GM19397 (cell line): Measurements from ENCODE around the gene FCGR3A.
"Not testable (repeated sequence)": the region's sequence is repeated elsewhere in the genome, so short reads cannot be mapped to it uniquely, and the experiment has no call there.

Experiments used
- ATAC-seq: cut with Tn5 transposase; IDR thresholded peaks from one replicate; pipeline ENCODE4 v1.9.1; 2021; ENCODE audit warnings: mild to moderate bottlenecking, moderate library complexity; ENCODE audit not compliant: unreplicated experiment

The FCGR3A gene

DNA sequence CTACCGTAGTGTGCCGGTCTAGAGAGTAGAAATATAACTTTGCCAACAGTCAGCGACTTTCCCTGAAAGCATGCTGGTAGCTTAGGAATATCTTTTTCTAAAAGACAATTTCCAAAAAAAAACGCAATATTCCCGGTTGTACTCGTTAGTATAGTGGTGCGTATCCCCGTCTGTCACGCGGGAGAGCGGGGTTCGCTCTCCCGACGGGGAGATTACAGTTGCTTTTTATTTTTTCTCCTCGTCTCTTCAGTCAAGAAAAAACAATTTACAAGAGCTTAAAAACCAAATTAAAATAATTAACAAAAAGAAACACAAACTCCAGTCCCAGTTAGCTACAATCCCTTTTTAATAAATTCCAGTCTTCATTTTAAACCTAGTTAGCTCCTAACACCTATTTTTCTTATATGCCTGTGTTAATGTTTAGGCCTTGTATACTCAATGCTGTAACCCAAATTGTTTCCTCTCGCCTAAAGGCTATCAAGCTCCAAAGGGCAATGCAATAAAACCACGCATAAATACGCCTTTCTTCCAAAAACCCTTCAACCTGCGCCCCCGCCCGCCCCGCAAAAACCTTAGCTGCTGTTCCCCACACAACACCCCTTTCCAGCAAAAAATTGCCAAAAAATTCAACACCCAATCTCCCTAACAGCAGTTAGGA lies 17.5 kb downstream of the FCGR3A start:
- ATAC-seq: no peak

DNA sequence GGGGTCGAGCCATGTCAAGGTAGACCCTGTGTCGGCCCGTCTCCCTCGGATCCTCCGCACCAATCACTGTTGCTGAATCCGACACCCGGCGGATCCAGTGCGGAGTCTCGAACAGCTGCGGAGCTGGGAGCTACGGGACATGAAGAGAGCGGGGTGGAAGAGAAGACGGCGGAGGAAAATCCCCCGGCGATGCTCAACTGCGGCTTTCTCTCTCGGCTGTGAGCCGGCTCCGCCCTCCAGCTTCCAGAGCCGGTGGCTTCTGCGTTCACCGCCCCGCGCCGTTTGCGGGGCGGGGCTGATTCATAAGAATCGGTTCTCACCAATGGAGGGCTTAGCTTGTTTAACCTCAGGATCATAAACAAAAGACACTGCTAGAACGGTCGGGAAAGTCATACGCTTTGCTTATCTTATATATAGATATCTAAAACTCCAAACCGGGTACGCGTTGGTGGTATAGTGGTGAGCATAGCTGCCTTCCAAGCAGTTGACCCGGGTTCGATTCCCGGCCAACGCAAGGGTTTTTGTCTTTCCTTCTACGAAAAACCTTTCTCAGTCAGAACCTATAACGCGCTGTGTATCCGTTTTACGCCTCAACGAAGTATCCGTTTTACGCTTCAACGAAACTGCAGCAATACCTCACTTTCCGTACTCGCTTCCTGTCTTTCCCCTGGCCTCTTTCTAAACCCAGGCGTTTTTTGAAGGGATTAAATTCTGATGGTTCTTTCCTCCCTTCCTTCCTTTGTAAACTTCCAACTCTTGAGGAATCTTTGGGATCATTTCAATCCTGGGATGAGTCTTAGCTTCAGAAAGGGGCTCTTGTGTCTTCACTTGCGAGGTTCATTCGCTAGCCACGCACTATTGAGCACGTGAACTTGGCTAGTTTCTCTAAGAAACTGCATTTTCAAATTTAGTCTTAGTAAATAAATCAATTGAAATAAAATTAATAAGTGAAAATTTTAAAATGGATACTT lies 18.7 kb downstream of the FCGR3A start:
- ATAC-seq: peak; percentile 59

GRCh38 chr1:161530158-161530557 lies 19.5 kb downstream of the FCGR3A start:
- peak; percentile 40 for ATAC-seq

GRCh38 chr1:161529463-161530104 lies 20.0 kb downstream of the FCGR3A start:
- ATAC-seq: not testable (repeated sequence)

DNA sequence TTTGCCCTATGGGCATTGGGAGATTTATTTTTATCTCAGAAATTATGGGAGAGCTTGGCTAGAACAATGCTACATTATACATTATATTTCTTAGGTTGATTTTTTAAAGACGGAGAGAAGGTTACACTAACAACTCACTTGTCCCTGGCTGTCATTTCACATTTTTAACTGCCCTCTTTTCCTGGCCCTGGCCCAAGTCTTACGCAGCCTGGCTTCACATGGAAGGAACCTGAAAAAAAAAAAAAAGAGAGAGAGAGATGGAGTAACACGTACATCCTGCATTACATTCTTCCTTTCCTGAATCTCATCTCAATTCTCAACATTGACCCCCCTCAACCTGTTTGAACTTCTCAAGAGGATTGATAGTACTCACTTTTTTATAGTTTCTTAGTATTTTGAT lies 21.1 kb downstream of the FCGR3A start:
- ATAC-seq: not testable (repeated sequence)

DNA sequence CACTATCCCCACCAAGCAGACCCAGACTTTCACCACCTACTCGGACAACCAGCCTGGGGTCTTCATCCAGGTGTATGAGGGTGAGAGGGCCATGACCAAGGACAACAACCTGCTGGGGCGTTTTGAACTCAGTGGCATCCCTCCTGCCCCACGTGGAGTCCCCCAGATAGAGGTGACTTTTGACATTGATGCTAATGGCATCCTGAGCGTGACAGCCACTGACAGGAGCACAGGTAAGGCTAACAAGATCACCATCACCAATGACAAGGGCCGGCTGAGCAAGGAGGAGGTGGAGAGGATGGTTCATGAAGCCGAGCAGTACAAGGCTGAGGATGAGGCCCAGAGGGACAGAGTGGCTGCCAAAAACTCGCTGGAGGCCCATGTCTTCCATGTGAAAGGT lies 23.7 kb downstream of the FCGR3A start:
- ATAC-seq: not testable (repeated sequence)

- ATAC-seq: not testable (repeated sequence)
Measured at GRCh38 chr1:161525321-161525720, 24.3 kb downstream of the FCGR3A start.

- ATAC-seq: peak; percentile 13
Measured at GRCh38 chr1:161524742-161525291, 24.8 kb downstream of the FCGR3A start.

DNA sequence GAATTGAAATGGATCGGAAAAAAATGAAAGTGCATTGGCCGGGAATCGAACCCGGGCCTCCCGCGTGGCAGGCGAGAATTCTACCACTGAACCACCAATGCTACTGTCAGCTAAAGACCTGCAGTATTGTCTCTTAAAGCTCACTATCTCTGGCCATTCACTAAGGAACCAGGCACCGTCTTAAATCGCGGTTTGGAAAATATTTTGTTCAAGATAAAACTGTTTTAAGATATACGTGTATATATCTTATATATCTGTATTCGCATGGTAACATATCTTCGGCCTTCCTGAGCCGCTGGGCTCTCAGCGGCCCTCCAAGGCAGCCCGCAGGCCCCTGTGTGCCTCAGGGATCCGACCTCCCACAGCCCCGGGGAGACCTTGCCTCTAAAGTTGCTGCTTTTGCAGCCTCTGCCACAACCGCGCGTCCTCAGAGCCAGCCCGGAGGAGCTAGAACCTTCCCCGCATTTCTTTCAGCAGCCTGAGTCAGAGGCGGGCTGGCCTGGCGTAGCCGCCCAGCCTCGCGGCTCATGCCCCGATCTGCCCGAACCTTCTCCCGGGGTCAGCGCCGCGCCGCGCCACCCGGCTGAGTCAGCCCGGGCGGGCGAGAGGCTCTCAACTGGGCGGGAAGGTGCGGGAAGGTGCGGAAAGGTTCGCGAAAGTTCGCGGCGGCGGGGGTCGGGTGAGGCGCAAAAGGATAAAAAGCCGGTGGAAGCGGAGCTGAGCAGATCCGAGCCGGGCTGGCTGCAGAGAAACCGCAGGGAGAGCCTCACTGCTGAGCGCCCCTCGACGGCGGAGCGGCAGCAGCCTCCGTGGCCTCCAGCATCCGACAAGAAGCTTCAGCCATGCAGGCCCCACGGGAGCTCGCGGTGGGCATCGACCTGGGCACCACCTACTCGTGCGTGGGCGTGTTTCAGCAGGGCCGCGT lies 25.5 kb downstream of the FCGR3A start, which contains the start of gene HSPA6:
Gene HSPA6 (plus strand): TSS at position 724 of the 925 bp plus-strand sequence. CDS start 119 bp downstream, at position 843.
- ATAC-seq: peak; percentile 63

DNA sequence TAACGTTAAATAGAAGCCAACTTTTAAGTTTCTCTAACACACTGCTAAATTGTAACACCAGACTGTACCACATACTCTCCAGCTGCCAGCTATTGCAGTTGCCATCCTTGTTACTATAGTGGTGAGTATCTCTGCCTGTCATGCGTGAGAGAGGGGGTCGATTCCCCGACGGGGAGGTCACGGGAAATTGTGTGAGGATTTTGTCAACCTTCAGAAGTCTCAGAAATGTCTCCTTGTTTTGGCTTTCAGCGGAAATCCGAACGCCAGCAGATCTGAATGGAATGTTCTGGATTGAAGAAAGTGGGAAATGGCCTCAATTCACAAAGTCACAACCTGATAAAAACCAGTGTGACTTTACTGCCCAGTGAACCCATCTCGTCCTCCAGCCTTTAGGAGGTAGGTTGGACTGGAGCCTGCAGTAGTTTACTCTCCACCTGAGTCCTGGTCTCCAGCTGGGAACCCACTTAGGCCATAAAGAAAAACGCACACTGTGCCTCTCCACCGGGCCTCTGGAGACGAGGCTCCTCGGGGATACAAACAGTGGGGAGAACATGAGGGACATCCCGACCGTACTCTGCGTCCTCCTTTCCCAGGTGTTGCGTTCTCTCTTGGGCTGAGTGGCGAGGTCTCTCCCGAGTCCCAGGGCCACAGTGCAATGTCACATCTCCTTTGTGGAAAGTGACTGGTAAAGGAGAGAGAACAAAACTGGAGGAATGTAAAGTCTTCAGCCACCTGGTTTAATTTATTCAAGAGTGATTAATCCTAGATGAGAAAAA lies 26.4 kb downstream of the FCGR3A start:
- peak; percentile 11 for ATAC-seq

GRCh38 chr1:161513953-161514352 lies 35.7 kb downstream of the FCGR3A start:
- not testable (repeated sequence) for ATAC-seq

DNA sequence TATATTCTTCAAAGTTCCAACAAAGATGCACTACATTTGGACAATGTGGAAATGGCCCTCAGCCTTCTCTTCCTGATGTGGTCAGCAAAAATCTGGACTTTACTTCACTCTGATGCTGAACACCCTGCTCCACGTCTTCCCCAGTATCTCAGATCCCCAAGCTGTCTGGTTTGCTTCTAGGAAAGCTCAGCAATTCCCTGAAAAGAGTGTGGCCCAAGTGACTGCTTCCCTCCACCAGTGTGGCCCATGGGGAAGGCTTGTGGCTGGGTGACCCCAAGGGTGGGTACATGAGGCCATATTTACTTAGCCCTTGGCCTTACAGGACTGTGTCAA lies 36.2 kb downstream of the FCGR3A start:
- ATAC-seq: not testable (repeated sequence)

DNA sequence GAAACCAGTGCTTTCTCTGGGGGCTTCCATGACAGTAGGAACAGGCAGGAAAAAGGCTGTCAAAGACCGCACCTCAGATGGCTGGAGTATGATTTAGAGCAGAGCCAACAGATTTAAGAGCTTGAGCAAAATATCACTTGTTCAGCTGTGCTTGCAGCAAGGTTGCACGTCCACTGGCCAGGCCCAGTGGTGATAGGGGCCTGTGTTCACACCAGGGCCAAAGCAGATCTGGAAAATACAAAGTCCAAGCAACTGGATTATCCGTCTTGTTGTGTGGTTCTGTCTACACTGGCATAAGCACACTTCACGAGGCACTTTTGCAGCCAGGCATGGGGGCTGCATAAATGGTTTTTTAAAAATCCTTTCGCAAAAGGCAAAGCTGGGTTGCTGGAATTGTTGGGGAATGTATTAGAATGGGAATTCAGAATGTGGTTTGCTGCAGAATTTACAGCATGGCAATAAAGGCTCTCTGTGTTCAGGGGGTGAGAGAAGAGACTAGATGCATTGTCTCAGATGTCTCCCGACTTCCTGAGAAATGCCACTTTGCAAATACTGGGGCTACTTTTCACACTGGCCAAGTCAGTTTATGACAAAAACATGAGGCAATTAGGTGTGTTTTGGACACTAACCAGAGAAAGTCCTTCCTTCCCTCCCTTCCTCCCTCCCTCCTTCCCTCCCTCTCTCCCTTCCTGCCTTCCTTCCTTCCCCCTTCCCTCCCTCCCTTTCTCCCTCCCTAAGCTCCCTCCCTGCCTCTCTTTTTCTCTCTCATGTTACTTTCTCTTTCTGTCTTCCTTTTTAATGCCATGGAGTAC lies 36.8 kb downstream of the FCGR3A start:
- not testable (repeated sequence) for ATAC-seq

DNA sequence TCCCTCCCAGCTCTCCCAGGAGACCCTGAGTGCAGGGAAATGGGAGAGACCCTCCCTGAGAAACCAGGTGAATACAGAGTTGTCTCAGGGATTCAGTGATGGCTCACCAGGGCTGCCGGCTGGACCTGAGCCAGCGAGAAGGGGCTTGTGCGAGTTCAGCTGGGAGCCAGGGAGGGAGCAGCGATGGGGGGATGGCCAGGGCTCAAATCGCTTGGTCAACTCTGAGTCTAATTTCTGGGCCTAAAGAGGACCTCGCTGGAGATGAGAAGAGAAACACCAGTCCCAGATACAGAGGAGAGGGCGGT lies 37.9 kb downstream of the FCGR3A start:
- no peak for ATAC-seq

DNA sequence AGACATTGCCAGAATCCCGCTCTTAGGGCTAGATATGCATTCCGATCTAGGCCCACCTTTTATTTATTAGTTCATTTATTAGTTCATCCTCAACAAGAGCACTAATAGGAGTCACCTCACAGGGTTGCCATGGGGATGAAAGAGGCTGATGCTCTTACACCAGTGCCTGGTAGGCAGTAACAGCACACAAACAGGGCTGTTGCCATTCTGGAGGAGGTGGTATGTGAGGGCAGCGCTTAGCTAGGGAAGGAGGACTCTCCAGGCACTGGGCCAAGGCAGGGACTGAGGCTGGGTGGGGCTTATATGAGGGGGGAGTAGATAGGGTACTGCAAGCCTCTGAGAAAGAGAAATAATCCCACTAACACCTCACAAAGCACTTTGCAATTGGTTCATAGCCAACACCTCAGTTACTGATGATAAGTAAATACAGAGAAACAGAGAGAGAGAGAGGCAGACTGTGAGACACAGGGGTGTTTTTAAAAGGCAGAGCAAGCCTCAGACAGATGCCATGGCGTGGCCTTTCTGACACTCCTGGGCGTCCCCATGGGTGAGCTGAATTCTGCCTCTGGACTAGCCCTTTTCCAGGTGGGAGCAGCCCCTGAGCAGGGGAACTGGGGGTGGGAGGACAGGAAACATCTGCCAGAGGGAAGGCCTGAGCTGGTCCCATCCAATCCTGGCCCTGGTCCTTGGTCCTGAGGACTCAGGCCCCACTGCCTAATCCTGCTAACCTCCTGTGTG lies 38.4 kb downstream of the FCGR3A start:
- no peak for ATAC-seq

- ATAC-seq: no peak
Measured at GRCh38 chr1:161510477-161510876, 39.1 kb downstream of the FCGR3A start.

- no peak for ATAC-seq
Measured at GRCh38 chr1:161506336-161507223, 43.0 kb downstream of the FCGR3A start.
